Measurements from ENCODE around the gene ELOF1. TPM values are rescaled to one million over a fixed set of nuclear protein-coding genes. Genes with fewer than 3 reads are reported as not detected.
"Not testable (repeated sequence)": the region's sequence is repeated elsewhere in the genome, so short reads cannot be mapped to it uniquely, and the experiment has no call there.

Gene ELOF1
- total RNA-seq, 1 donor from 2014 or later = 49.2 TPM

DNA sequence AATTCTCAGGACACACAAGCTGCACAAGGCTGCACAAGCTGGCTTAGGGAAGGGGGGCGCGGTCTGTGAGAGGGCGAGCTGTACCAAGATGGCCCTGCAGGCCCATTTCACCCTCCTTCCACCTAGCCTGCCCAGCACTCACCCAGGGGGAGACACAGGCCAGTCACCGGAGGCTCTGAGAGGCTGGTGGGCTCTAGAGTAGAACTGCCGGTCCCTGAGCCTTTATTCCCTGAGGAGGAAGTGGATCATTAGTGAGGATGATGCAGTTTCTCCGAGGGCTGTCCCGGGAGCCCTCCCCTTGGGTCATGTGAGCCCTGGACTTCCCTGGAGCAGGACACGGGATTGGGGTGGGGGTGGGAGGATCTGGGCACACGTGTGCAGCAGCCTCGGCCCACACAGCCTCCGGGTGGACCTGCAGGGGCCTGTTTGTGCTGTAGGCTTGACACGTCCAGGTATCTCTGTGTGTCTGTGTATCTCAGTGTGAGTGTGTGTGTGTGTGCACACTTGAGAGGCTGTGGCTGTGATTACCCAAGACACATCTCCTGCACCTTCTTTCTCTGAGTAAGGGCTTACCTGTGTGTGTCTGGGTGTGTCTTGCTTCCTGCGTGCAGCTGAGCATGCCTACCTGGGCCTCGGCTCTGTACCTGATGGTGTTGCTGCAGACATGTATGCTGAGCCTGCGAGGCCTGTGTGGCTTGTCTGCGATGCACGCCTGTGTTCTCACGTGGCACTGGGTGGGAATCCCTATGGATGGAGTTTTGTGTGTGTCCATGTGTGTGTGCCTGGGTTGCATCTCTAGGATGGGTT is 18.6 kb upstream of the ELOF1 start, which contains the start of gene ACP5:
TSS of gene ACP5 (minus strand) at position 195 of the 807 bp plus-strand sequence. CDS start 328 bp downstream, outside the sequence.
- no peaks in the 10 kb centered on the region for H3K27me3 Mint-ChIP-seq (ENCODE audit: unreplicated experiment)
- no peaks in the 10 kb centered on the region for H3K36me3 Mint-ChIP-seq (ENCODE audit: unreplicated experiment)
- peaks cover 14% of the 10 kb centered on the region for H3K4me1 Mint-ChIP-seq (ENCODE audit: unreplicated experiment)
- no peak for DNase-seq (ENCODE audit: extremely low spot score, unreplicated experiment)
- H3K9me3 Mint-ChIP-seq (ENCODE audit: unreplicated experiment) = no peaks in the 10 kb centered on the region
- H3K4me3 Mint-ChIP-seq (ENCODE audit: unreplicated experiment) = no peak within 1 kb of the TSS
- H3K27ac Mint-ChIP-seq (ENCODE audit: unreplicated experiment) = no peak within 1 kb of the TSS
- TF ChIP-seq, protein P1, sequence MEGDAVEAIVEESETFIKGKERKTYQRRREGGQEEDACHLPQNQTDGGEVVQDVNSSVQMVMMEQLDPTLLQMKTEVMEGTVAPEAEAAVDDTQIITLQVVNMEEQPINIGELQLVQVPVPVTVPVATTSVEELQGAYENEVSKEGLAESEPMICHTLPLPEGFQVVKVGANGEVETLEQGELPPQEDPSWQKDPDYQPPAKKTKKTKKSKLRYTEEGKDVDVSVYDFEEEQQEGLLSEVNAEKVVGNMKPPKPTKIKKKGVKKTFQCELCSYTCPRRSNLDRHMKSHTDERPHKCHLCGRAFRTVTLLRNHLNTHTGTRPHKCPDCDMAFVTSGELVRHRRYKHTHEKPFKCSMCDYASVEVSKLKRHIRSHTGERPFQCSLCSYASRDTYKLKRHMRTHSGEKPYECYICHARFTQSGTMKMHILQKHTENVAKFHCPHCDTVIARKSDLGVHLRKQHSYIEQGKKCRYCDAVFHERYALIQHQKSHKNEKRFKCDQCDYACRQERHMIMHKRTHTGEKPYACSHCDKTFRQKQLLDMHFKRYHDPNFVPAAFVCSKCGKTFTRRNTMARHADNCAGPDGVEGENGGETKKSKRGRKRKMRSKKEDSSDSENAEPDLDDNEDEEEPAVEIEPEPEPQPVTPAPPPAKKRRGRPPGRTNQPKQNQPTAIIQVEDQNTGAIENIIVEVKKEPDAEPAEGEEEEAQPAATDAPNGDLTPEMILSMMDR (IDR thresholded peaks at IDR 0.05) = no peak

DNA sequence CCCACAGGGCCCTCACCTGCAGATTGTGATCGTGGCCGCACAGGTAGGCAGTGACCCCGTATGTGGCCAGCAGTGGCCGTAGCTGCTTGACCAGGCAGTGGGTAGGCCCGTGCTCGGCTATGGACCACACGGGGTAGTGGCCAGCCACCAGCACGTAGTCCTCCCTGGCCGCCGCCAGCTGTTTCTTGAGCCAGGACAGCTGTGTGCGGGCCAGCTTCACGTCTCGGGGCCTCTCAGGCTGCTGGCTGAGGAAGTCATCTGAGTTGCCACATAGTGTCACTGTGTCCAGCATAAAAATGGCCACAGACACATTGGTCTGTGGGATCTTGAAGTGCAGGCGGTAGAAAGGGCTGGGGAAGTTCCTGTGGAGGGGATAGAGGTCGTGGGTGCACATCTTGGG is 17.2 kb upstream of the ELOF1 start:
- no peaks in the 10 kb centered on the region for H3K9me3 Mint-ChIP-seq (ENCODE audit: unreplicated experiment)
- H3K4me1 Mint-ChIP-seq (ENCODE audit: unreplicated experiment) = peaks cover 7% of the 10 kb centered on the region
- H3K27me3 Mint-ChIP-seq (ENCODE audit: unreplicated experiment) = no peaks in the 10 kb centered on the region
- H3K27ac Mint-ChIP-seq (ENCODE audit: unreplicated experiment) = no peak overlapping the region
- no peak overlapping the region for H3K4me3 Mint-ChIP-seq (ENCODE audit: unreplicated experiment)
- no peak for DNase-seq (ENCODE audit: extremely low spot score, unreplicated experiment)
- H3K36me3 Mint-ChIP-seq (ENCODE audit: unreplicated experiment) = no peaks in the 10 kb centered on the region
- TF ChIP-seq, protein P1 (IDR thresholded peaks at IDR 0.05) = no peak

DNA sequence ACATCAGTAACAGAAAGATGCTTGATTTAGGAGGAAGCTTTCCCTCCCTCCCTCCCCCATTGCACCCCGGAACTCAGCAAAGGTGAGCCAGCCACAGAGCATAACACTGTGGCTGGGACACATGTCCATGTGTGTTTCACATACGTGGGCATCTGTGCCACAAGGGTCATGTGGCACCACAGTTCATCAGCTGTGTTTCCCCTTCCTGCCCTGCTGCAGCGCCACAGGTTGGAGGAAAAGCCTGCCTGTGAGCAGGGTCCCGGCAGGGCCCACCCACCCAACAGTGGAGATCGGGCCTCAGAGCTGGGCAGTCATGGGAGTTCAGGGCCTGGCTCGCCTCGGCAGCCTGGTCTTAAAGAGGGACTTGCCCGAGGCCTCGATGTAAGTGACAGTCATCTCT is 15.7 kb upstream of the ELOF1 start:
- Mint-ChIP-seq H3K27ac (ENCODE audit: unreplicated experiment) (no peak overlapping the region), H3K36me3 (ENCODE audit: unreplicated experiment) (no peaks in the 10 kb centered on the region), H3K27me3 (ENCODE audit: unreplicated experiment) (no peaks in the 10 kb centered on the region), H3K4me1 (ENCODE audit: unreplicated experiment) (peaks cover 2% of the 10 kb centered on the region), H3K4me3 (ENCODE audit: unreplicated experiment) (no peak overlapping the region), H3K9me3 (ENCODE audit: unreplicated experiment) (no peaks in the 10 kb centered on the region)
- no peak for DNase-seq (ENCODE audit: extremely low spot score, unreplicated experiment)
- TF ChIP-seq, protein P1 (IDR thresholded peaks at IDR 0.05) = no peak

DNA sequence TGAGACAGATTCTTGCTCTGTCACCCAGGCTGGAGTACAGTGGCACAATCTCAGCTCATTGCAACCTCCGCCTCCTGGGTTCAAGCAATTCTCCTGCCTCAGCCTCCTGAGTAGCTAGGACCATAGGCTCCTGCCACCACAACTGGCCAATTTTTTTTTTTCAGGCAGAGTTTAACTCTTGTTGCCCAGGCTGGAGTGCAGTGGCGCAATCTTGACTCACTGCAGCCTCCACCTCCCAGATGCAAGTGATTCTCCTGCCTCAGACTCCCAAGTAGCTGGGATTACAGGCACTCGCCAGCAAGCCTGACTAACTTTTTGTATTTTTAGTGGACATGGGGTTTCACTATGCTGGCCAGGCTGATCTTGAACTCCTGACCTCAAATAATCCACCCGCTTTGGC is 14.7 kb upstream of the ELOF1 start:
- not testable (repeated sequence) for H3K36me3 Mint-ChIP-seq (ENCODE audit: unreplicated experiment); H3K27me3 Mint-ChIP-seq (ENCODE audit: unreplicated experiment); DNase-seq (ENCODE audit: extremely low spot score, unreplicated experiment); H3K4me1 Mint-ChIP-seq (ENCODE audit: unreplicated experiment); H3K27ac Mint-ChIP-seq (ENCODE audit: unreplicated experiment); H3K9me3 Mint-ChIP-seq (ENCODE audit: unreplicated experiment); H3K4me3 Mint-ChIP-seq (ENCODE audit: unreplicated experiment)

DNA sequence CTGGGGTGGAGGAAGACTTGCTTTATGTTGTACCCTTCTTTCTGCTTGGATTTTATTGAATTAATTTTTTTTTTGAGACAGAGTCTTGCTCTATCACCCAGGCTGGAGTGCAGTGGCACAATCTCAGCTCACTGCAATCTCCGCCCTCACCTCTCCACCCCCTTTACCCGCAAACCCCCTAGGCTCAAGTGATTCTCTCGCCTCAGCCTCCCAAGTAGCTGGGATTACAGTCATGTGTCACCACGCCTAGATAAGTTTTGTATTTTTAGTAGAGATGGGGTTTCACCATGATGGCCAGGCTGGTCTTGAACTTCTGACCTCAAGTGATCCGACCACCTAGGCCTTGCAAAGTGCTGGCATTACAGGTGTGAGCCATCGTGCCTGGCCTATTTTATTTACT is 14.3 kb upstream of the ELOF1 start:
- not testable (repeated sequence) for H3K27ac Mint-ChIP-seq (ENCODE audit: unreplicated experiment); H3K27me3 Mint-ChIP-seq (ENCODE audit: unreplicated experiment); H3K4me3 Mint-ChIP-seq (ENCODE audit: unreplicated experiment); DNase-seq (ENCODE audit: extremely low spot score, unreplicated experiment); H3K9me3 Mint-ChIP-seq (ENCODE audit: unreplicated experiment); H3K36me3 Mint-ChIP-seq (ENCODE audit: unreplicated experiment); H3K4me1 Mint-ChIP-seq (ENCODE audit: unreplicated experiment)

DNA sequence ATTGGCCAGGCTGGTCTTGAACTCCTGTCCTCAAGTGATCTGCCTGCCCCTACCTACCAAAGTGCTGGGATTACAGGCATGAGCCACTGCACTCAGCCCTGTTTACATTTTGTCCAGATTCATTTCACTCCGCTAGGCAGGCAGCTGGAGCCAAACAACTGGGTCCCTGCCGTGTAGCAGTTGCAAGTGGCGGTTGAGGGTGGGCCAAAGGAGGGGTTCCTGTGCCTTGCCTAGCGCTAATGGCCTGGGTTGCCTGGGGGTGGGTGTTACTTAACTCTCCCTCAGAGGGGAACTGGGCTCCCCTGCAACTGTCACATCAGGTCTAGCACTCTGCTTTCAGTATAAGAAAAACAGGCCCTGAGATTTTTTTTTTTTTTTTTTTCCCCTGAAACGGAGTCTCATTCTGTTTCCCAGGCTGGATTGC is 11.0 kb upstream of the ELOF1 start:
- Mint-ChIP-seq H3K4me3 (ENCODE audit: unreplicated experiment) (no peak overlapping the region), H3K27me3 (ENCODE audit: unreplicated experiment) (no peaks in the 10 kb centered on the region), H3K27ac (ENCODE audit: unreplicated experiment) (no peak overlapping the region), H3K36me3 (ENCODE audit: unreplicated experiment) (no peaks in the 10 kb centered on the region), H3K4me1 (ENCODE audit: unreplicated experiment) (no peaks in the 10 kb centered on the region), H3K9me3 (ENCODE audit: unreplicated experiment) (no peaks in the 10 kb centered on the region)
- DNase-seq (ENCODE audit: extremely low spot score, unreplicated experiment) = no peak
- TF ChIP-seq, protein P1 (IDR thresholded peaks at IDR 0.05) = no peak
